ENCODE results near the gene CDH12.
A peak's percentile ranks its signal among the peaks of the same experiment; 100 is the strongest.

The CDH12 gene

DNA sequence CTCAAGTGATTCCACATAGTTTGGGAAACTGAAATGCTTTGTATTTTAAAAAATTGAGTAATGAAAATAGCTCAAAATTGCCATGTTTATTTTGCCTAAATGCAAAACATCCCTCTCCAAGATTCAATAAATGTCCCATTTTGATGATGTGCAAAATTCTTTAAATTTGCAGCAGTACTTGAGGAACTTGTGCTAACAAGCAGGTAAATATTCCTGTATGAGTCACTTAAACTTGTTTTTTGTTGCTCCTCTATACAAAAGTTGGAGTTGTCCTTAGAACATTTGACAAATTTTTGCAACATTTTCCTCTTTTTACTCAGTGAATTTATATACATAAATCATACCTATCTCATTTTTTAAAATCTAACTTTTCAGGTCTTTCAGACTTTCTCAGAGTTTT lies 280.2 kb downstream of the CDH12 start:
- H3K4me3 ChIP-seq (ENCODE audit: low read depth, low read length): no peak overlapping the region
- no peak for TF ChIP-seq CTCF (conservative IDR thresholded peaks at IDR 0.05; ENCODE audit: low read depth, low read length)
- no peak for DNase-seq (ENCODE audit: low read depth)

DNA sequence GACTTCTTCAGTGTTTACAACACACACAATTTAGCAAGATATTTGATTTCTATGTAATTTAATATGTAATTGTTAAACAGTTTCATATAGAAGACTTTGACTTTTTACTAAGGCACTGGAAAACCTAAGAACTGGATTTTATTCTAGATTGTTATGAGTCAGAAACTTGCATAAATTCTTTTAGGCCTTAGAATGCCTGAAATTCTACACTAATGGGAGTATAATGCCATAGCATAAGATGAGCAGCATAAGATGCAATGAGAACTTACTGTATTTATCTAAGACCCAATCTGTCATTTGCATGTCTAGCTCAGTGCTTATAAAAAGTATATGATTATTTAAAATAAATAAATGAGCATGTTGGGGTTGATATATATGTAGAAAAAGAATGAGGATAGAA lies 285.2 kb downstream of the CDH12 start:
- no peak for TF ChIP-seq CTCF (conservative IDR thresholded peaks at IDR 0.05; ENCODE audit: low read depth, low read length)
- no peak for DNase-seq (ENCODE audit: low read depth)
- H3K4me3 ChIP-seq (ENCODE audit: low read depth, low read length): no peak overlapping the region

DNA sequence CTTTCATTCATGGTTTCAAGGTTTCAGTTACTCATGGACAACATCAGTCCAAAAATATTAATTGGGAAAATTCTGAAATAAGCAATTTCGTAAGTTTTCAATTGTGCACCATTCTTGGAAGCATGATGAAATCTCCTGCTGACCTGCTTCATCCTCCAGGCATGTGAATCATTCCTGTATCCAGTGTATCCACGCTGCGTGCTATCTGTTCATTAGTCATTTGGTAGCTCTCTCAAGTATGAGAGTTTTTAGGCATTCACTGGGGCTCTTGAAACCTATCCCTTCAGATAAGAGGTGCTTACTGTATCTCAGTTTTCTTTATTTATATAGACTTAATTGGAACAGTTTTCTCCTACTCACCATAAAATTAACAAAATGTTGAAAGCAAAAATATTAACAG lies 293.0 kb downstream of the CDH12 start:
- H3K4me3 ChIP-seq (ENCODE audit: low read depth, low read length): no peak overlapping the region
- DNase-seq (ENCODE audit: low read depth): peak; percentile 81
- no peak for TF ChIP-seq CTCF (conservative IDR thresholded peaks at IDR 0.05; ENCODE audit: low read depth, low read length)

- no peak for TF ChIP-seq CTCF (conservative IDR thresholded peaks at IDR 0.05; ENCODE audit: low read depth, low read length)
- no peak for DNase-seq (ENCODE audit: low read depth)
Measured at GRCh38 chr5:22557251-22557650, 295.9 kb downstream of the CDH12 start.

DNA sequence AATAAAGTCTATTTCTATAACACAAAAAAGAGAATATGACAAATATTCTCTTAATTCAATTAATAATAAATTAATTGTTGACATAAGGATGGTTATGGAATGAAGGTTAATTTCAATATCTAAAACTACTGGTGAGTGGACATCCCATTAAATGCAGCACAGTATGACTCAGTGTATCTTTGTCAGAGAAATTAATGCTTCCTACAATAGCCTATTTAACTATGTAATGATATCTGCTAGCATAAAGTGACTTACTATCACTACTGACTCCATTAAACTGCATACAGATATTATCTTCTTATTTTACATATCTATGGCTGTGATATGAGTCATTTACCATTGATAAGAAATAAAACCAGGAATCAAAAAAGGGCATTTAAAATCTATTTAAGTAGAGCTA lies 298.7 kb downstream of the CDH12 start:
- no peak for DNase-seq (ENCODE audit: low read depth)
- no peak for TF ChIP-seq CTCF (conservative IDR thresholded peaks at IDR 0.05; ENCODE audit: low read depth, low read length)
- H3K4me3 ChIP-seq (ENCODE audit: low read depth, low read length): no peak overlapping the region

More at GRCh38 chr5:22557251-22557650, 295.9 kb downstream of the CDH12 start:
- no peak overlapping the region for H3K4me3 ChIP-seq (ENCODE audit: low read depth, low read length)

DNA sequence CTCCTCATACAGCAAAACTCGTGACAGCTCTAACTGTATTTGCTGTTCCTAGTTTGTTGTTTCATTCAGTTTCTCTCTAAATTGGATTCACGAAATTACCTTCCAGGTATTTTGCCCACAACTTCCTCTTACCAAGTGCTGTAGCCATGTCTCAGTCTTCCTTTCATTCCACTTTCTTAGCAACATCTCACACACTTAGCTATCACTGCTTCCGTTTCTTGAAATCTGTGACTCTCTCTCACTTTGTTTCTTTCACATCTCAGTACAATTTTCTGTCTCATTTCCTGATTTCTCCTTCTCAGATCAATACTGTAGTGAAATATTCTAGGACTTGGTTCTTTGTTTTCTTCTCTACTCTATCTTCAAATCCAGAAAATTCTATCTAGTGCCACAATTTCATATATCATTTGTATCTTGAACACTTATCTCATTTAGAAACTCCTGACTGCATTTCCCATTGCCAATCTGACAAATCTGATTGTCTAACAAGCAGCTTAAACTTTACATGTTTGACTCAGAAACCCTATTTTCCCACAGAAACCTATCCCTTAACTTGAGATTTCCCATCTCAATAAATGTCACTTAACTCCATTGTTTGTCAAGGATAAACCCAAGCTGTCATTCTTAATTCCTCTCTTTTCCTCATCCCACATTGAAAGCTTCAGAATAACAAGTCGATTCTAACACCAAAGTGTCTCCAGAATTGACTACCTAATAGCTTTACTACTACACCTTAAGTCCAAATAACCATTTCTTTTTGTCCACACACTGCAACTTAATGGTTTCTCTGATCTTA lies 303.1 kb downstream of the CDH12 start:
- TF ChIP-seq CTCF (conservative IDR thresholded peaks at IDR 0.05; ENCODE audit: low read depth, low read length): no peak
- DNase-seq (ENCODE audit: low read depth): no peak
- H3K4me3 ChIP-seq (ENCODE audit: low read depth, low read length): no peak overlapping the region

GRCh38 chr5:22542340-22542739 lies 310.8 kb downstream of the CDH12 start:
- TF ChIP-seq CTCF (conservative IDR thresholded peaks at IDR 0.05; ENCODE audit: low read depth, low read length): no peak
- H3K4me3 ChIP-seq (ENCODE audit: low read depth, low read length): no peak overlapping the region
- DNase-seq (ENCODE audit: low read depth): no peak
